Measurements from ENCODE around the gene PARN. TPM values are rescaled to one million over a fixed set of nuclear protein-coding genes. Genes with fewer than 3 reads are reported as not detected.

PARN gene
- total RNA-seq, 2 experiments from 2014 or later, result 27.4 to 28.2 TPM

DNA sequence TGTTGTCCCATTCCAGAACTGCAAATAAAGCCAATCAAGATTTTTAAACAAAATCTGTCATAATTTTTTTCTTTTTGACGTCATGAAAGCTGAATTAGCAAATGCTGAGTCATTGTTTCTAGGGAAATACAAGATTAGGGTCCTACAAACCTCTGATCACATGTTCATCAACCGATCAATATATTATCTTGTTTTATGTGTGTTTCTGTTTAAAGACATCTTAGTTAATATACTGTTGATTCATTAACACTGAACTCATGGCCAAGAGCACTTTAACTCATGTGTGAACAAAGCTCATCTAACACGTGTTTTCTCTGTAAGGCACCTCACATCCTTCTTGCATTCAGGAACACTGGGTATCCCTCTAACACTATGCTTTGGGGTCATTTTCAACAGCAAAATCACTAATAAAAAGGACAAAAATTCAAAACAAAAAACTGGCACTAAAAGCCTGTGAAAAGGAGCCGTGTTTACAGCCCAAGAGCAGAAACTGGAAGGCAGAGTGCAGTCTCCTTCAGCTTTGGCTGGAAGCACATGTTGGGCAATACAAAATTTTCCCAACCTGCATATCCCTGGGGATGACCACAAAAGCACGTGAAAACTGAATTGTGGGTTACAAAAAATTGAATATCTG is 102.5 kb downstream of the PARN start:
- H3K4me1 Mint-ChIP-seq (ENCODE audit: low read depth), result peaks cover 1% of the 10 kb centered on the region
- Histone ChIP-seq H3K4me1 (ENCODE audit: insufficient read depth, low read length) (peaks cover 4% of the 10 kb centered on the region), H3K4me3 (ENCODE audit: low read length) (no peak overlapping the region), H3K9me3 (ENCODE audit: control insufficient read depth in 1 of 2, insufficient read depth in 1 of 2, low read length in 2 of 2) (no peaks in the 10 kb centered on the region), H3K27me3 (ENCODE audit: control insufficient read depth in 1 of 2, insufficient read depth in 2 of 2, low read length in 2 of 2) (no peaks in the 10 kb centered on the region), H3K27ac (ENCODE audit: low read depth in 1 of 2, low read length in 2 of 2) (no peak overlapping the region), H3K36me3 (ENCODE audit: insufficient read depth, low read length) (peaks cover 7% of the 10 kb centered on the region)
- H3K27ac Mint-ChIP-seq, result no peak overlapping the region
- no peak overlapping the region for H3K4me3 Mint-ChIP-seq
- ChIA-PET CTCF (interaction anchor here (1.2 kb wide), 1 partner anchor 278 kb away, joined by 3 read pairs; no protein-coding TSS in a partner anchor), POLR2A (no interaction called here)
- intact Hi-C loops (cut with DNase I, micrococcal nuclease), result loop anchor here in 1 of 2 experiments (2.0 to 5.0 kb wide), 2 partner anchors 225 to 605 kb away; partner anchors contain the start of gene ERCC4
- TF ChIP-seq, protein P1, sequence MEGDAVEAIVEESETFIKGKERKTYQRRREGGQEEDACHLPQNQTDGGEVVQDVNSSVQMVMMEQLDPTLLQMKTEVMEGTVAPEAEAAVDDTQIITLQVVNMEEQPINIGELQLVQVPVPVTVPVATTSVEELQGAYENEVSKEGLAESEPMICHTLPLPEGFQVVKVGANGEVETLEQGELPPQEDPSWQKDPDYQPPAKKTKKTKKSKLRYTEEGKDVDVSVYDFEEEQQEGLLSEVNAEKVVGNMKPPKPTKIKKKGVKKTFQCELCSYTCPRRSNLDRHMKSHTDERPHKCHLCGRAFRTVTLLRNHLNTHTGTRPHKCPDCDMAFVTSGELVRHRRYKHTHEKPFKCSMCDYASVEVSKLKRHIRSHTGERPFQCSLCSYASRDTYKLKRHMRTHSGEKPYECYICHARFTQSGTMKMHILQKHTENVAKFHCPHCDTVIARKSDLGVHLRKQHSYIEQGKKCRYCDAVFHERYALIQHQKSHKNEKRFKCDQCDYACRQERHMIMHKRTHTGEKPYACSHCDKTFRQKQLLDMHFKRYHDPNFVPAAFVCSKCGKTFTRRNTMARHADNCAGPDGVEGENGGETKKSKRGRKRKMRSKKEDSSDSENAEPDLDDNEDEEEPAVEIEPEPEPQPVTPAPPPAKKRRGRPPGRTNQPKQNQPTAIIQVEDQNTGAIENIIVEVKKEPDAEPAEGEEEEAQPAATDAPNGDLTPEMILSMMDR (IDR thresholded peaks at IDR 0.05), result no peak
- peaks cover 16% of the 10 kb centered on the region for H3K36me3 Mint-ChIP-seq (ENCODE audit: low read depth)
- DNase-seq (no peak), ATAC-seq (ENCODE audit: poor library complexity) (no peak)
- H3K27me3 Mint-ChIP-seq, result no peaks in the 10 kb centered on the region
- H3K9me3 Mint-ChIP-seq, result no peaks in the 10 kb centered on the region

DNA sequence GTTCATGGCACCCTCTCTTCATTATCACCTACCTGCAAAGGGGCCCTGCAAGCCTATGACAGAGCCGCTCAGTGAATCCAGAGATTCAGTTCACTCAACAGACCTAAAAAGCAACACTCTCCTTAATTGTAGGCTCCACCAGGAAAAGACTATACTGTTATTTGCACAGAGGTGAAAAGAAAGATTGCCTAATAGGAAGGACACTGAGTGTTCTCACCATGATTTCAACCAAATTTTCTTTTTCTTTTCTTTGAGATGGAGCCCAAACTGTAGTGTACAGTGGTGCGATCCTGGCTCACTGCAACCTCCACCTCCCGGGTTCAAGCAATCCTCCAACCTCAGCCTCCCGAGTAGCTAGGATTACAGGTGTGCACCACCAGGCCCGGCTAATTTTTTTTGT is 104.5 kb downstream of the PARN start:
- no peak overlapping the region for H3K4me3 Mint-ChIP-seq
- TF ChIP-seq, protein P1 (IDR thresholded peaks at IDR 0.05), result no peak
- H3K9me3 ChIP-seq (ENCODE audit: control insufficient read depth in 1 of 2, insufficient read depth in 1 of 2, low read length in 2 of 2), result no peaks in the 10 kb centered on the region
- DNase-seq (no peak), ATAC-seq (ENCODE audit: poor library complexity) (no peak)
- H3K4me3 ChIP-seq (ENCODE audit: low read length), result no peak overlapping the region
- H3K4me1 ChIP-seq (ENCODE audit: insufficient read depth, low read length), result peaks cover 15% of the 10 kb centered on the region
- peaks cover 12% of the 10 kb centered on the region for H3K36me3 Mint-ChIP-seq (ENCODE audit: low read depth)
- intact Hi-C loops (cut with DNase I, micrococcal nuclease), result loop anchor here in 1 of 2 experiments (5.0 kb wide), 1 partner anchor 603 kb away; the partner anchor contains the start of gene ERCC4
- no peak overlapping the region for H3K27ac Mint-ChIP-seq
- H3K27me3 Mint-ChIP-seq, result no peaks in the 10 kb centered on the region
- peaks cover 18% of the 10 kb centered on the region for H3K4me1 Mint-ChIP-seq (ENCODE audit: low read depth)
- ChIA-PET POLR2A (no interaction called here), CTCF (no interaction called here)
- H3K9me3 Mint-ChIP-seq, result no peaks in the 10 kb centered on the region
- no peaks in the 10 kb centered on the region for H3K27me3 ChIP-seq (ENCODE audit: control insufficient read depth in 1 of 2, insufficient read depth in 2 of 2, low read length in 2 of 2)
- H3K27ac ChIP-seq (ENCODE audit: low read depth in 1 of 2, low read length in 2 of 2), result no peak overlapping the region
- H3K36me3 ChIP-seq (ENCODE audit: insufficient read depth, low read length), result peaks cover 6% of the 10 kb centered on the region

DNA sequence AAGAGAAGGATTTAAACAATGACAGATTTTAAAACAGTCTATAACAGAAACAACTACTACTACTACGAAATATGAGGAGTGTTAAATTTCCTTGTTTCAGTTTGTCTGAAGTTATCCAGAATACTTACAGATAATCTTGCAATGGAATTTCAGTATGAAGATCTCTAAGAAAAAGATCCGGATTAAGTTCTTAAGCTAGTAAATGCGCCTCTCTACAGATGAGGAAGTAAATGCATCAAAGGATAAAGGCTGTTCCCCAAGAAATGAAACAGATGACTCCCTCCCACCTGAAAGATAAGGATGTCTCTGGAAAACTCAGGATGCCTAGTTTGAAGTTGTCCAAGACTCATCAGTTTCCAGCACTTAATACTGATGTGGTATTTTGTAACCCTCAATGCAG is 105.1 kb downstream of the PARN start:
- CTCF ChIA-PET, result no interaction called here
- DNase-seq (no peak), ATAC-seq (ENCODE audit: poor library complexity) (no peak)
- Histone ChIP-seq H3K36me3 (ENCODE audit: insufficient read depth, low read length) (peaks cover under 1% of the 10 kb centered on the region), H3K4me3 (ENCODE audit: low read length) (no peak overlapping the region), H3K27ac (ENCODE audit: low read depth in 1 of 2, low read length in 2 of 2) (no peak overlapping the region), H3K9me3 (ENCODE audit: control insufficient read depth in 1 of 2, insufficient read depth in 1 of 2, low read length in 2 of 2) (no peaks in the 10 kb centered on the region), H3K27me3 (ENCODE audit: control insufficient read depth in 1 of 2, insufficient read depth in 2 of 2, low read length in 2 of 2) (no peaks in the 10 kb centered on the region), H3K4me1 (ENCODE audit: insufficient read depth, low read length) (peaks cover 15% of the 10 kb centered on the region)
- H3K9me3 Mint-ChIP-seq, result no peaks in the 10 kb centered on the region
- no peaks in the 10 kb centered on the region for H3K27me3 Mint-ChIP-seq
- peaks cover 23% of the 10 kb centered on the region for H3K4me1 Mint-ChIP-seq (ENCODE audit: low read depth)
- TF ChIP-seq, protein P1 (IDR thresholded peaks at IDR 0.05), result no peak
- POLR2A ChIA-PET, result no interaction called here
- no peak overlapping the region for H3K4me3 Mint-ChIP-seq
- peaks cover 6% of the 10 kb centered on the region for H3K36me3 Mint-ChIP-seq (ENCODE audit: low read depth)
- no peak overlapping the region for H3K27ac Mint-ChIP-seq
- intact Hi-C loops (cut with DNase I, micrococcal nuclease), result loop anchor here in 1 of 2 experiments (5.0 kb wide), 1 partner anchor 603 kb away; the partner anchor contains the start of gene ERCC4

All from CD4-positive, alpha-beta T cell (primary cell).